GM12878 (cell line): ENCODE results near the gene MACROD2. TPM values are rescaled to one million over a fixed set of nuclear protein-coding genes. Genes with fewer than 3 reads are reported as not detected.

Source experiments
- ASH2L ChIP-seq: fragments of 300-600, 200-600 bp; sonication (generic); IDR thresholded peaks from 2 replicates; pipeline ENCODE4 v1.6.1; 2017; ENCODE audit warnings: low read depth, mild to moderate bottlenecking, borderline replicate concordance
- BMI1 ChIP-seq: fragments of 450-650 bp; IDR thresholded peaks from 2 replicates; pipeline ENCODE4 v1.6.1; 2016; ENCODE audit warnings: mild to moderate bottlenecking, moderate library complexity, borderline replicate concordance
- CHD2 ChIP-seq: IDR thresholded peaks from 2 replicates; pipeline ENCODE4 v1.6.1; 2011; ENCODE audit warnings: low read depth, low read length, improper control_type of control experiment, borderline replicate concordance
- CUX1 ChIP-seq: IDR thresholded peaks from 2 replicates; pipeline ENCODE4 v1.6.1; 2012; ENCODE audit warnings: improper control_type of control experiment, low read depth, low read length; ENCODE audit not compliant: insufficient replicate concordance
- MAX ChIP-seq: IDR thresholded peaks from 2 replicates; pipeline ENCODE4 v1.6.1; 2012; ENCODE audit warnings: low read depth, low read length, improper control_type of control experiment
- MEF2A ChIP-seq: IDR thresholded peaks from 2 replicates; pipeline ENCODE4 v1.6.1; 2011; ENCODE audit warnings: low read depth, mild to moderate bottlenecking, low read length, moderate library complexity; ENCODE audit not compliant: insufficient read depth
- NR2C2 ChIP-seq: IDR thresholded peaks from 2 replicates; pipeline ENCODE4 v1.6.1; 2011; ENCODE audit warnings: borderline replicate concordance, low read depth; ENCODE audit not compliant: control insufficient read depth, insufficient read length
- PAX5 ChIP-seq: IDR thresholded peaks from 2 replicates; pipeline ENCODE4 v1.6.1; 2011; ENCODE audit warnings: low read depth, low read length, borderline replicate concordance
- RELB ChIP-seq: fragments of 450-650 bp; IDR thresholded peaks from 2 replicates; pipeline ENCODE4 v1.6.1; 2017; ENCODE audit warnings: low read depth, mild to moderate bottlenecking, moderate library complexity
- RFX5 ChIP-seq: IDR thresholded peaks from 2 replicates; pipeline ENCODE4 v1.6.1; 2011; ENCODE audit warnings: low read depth, low read length, improper control_type of control experiment
- SIX5 ChIP-seq: IDR thresholded peaks from 2 replicates; pipeline ENCODE4 v1.6.1; 2011; ENCODE audit warnings: mild to moderate bottlenecking, low read depth, low read length, moderate library complexity; ENCODE audit not compliant: severe bottlenecking
- SMC3 ChIP-seq: IDR thresholded peaks from 2 replicates; pipeline ENCODE4 v1.6.1; 2011; ENCODE audit warnings: low read length, improper control_type of control experiment, borderline replicate concordance
- SP1 ChIP-seq: IDR thresholded peaks from one replicate; pipeline ENCODE4 v1.6.1; 2011; ENCODE audit warnings: low read depth, low read length
- SPI1 ChIP-seq: IDR thresholded peaks from 2 replicates; pipeline ENCODE4 v1.6.1; 2011; ENCODE audit warnings: low read depth, mild to moderate bottlenecking, low read length, moderate library complexity, borderline replicate concordance; ENCODE audit not compliant: insufficient read depth
- STAT1 ChIP-seq: fragments of 450-650 bp; conservative IDR thresholded peaks from 2 replicates; pipeline ENCODE4 v1.6.1; 2014; ENCODE audit warnings: antibody characterized with exemption, mild to moderate bottlenecking
- TAF1 ChIP-seq: IDR thresholded peaks from 2 replicates; pipeline ENCODE4 v1.6.1; 2011; ENCODE audit warnings: mild to moderate bottlenecking, low read depth, low read length, borderline replicate concordance
- TCF12 ChIP-seq: IDR thresholded peaks from 2 replicates; pipeline ENCODE4 v1.6.1; 2011; ENCODE audit warnings: low read depth, mild to moderate bottlenecking, low read length
- ZNF622 ChIP-seq: fragments of 450-650 bp; IDR thresholded peaks from 2 replicates; pipeline ENCODE4 v1.6.1; 2017; ENCODE audit warnings: mild to moderate bottlenecking, inconsistent platforms
- ZNF687 ChIP-seq: fragments of 450-650 bp; IDR thresholded peaks from 2 replicates; pipeline ENCODE4 v1.6.1; 2017; ENCODE audit warnings: mild to moderate bottlenecking, moderate library complexity
- polyA plus RNA-seq, 11 experiments: library from polyadenylated mRNA; depleted of rRNA in 4 of 11; unstranded in 6 of 11; stranded (reverse) in 5 of 11; fragments of >200 nt; fragmentation: Nextera tagmentation in 4 of 11; fragmentation: Illumina TruSeq in 1 of 11; extraction: Ambion mirVana in 4 of 11; extraction: Trizol in 1 of 11; gene quantifications; 1 replicate in 1 of 11; 2 replicates in 10 of 11; pipeline versions ENCODE4 v1.2.1 to v1.2.3, GENCODE V29; 2011 to 2016; ENCODE audit warnings: inconsistent platforms in 2 of 11, missing spikeins in 2 of 11, low read depth in 1 of 11
- total RNA-seq, 4 experiments: library from RNA; depleted of rRNA in 3 of 4; stranded (reverse); fragments of >200 nt in 3 of 4; fragmentation: Illumina TruSeq in 1 of 4; extraction: Trizol in 1 of 4; gene quantifications; 2 replicates each; pipeline versions ENCODE4 v1.2.1 to v1.2.3, GENCODE V29; 2013 to 2021

Gene MACROD2
- total and polyA plus RNA-seq, 10 of the 15 experiments (the other 5 are each of a cell fraction or from before 2014, with no cell fraction given): 1.1 to 21.5 (median 2.2) TPM

GRCh38 chr20:15923030-15923776 lies 1927.9 kb downstream of the MACROD2 start (continued):
- no peak for TF ChIP-seq SMC3
- TF ChIP-seq CUX1: no peak
- TF ChIP-seq SIX5: no peak
- peak; percentile 87 for TF ChIP-seq RELB
- TF ChIP-seq BMI1: 0 out of 2 replicates have a peak, but pooled peaks have one; percentile 35
- peak; percentile 72 for TF ChIP-seq SPI1
- no peak for TF ChIP-seq STAT1
- no peak for TF ChIP-seq MAX
- TF ChIP-seq TCF12: no peak
- TF ChIP-seq ZNF687: no peak
- TF ChIP-seq ASH2L: no peak
- no peak for TF ChIP-seq SP1
- no peak for TF ChIP-seq ZNF622
- TF ChIP-seq PAX5: peak; percentile 49; the same call in 1 of the 2 replicates
- no peak for TF ChIP-seq TAF1
- TF ChIP-seq CHD2: no peak
- TF ChIP-seq NR2C2: no peak
- TF ChIP-seq RFX5: no peak
- no peak for TF ChIP-seq MEF2A
